ENCODE results near the gene CACNA2D2.

Gene CACNA2D2

DNA sequence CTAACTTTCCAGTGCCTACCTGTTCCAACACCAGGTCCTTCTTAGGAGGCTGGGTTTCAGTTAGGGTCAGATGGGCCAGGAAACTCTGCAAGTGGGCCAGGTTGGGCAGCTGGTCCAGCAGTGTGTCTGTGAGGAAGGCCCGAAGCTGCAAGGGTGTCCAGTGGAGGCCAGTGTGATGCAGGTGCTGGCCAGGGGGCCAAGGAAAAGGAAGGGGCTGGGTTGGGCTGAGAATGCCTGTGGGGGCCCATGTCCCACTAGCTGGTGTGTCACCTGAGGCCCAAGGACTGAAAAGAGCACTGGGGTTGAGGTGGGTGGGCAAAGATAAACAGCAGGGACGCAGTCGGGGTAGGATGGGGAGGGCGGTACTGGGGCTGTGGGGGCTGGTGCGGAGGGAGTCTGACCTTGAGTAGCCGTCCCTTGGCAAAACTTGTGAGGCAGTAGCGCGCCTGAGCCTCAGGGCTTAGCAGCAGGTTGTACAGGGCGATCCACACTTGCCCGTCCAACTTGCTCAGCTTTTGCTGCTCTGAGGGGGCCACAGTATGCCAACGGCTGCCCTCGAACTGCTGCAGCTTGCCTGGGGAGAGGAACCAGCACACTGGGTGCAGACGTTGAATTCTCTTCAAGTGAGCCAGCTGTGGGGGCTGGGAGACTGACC is 161.3 kb downstream of the CACNA2D2 start (continued):
- TF ChIP-seq, protein P1, sequence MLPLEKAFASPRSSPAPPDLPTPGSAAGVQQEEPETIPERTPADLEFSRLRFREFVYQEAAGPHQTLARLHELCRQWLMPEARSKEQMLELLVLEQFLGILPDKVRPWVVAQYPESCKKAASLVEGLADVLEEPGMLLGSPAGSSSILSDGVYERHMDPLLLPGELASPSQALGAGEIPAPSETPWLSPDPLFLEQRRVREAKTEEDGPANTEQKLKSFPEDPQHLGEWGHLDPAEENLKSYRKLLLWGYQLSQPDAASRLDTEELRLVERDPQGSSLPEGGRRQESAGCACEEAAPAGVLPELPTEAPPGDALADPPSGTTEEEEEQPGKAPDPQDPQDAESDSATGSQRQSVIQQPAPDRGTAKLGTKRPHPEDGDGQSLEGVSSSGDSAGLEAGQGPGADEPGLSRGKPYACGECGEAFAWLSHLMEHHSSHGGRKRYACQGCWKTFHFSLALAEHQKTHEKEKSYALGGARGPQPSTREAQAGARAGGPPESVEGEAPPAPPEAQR (tag by site-specific recombination; IDR thresholded peaks at IDR 0.05), result no peak
- no peak for TF ChIP-seq ZNF544 (tag by site-specific recombination; IDR thresholded peaks at IDR 0.05)
- TF ChIP-seq ZNF791 (tag by site-specific recombination; IDR thresholded peaks at IDR 0.05), result no peak
- TF ChIP-seq MEIS1 (CRISPR knock-in tag; IDR thresholded peaks at IDR 0.05; ENCODE audit: borderline replicate concordance), result no peak
- TF ChIP-seq ZBTB8A (tag by site-specific recombination; IDR thresholded peaks at IDR 0.05), result no peak
- no peak for TF ChIP-seq ZNF677 (tag by site-specific recombination; IDR thresholded peaks at IDR 0.05)
- no peak for TF ChIP-seq ZNF701 (tag by site-specific recombination; IDR thresholded peaks at IDR 0.05)
- no peak for TF ChIP-seq ZNF266 (tag by site-specific recombination; IDR thresholded peaks at IDR 0.05; ENCODE audit: low read depth)
- no peak for TF ChIP-seq KLF1 (tag by site-specific recombination; IDR thresholded peaks at IDR 0.05)
- no peak for TF ChIP-seq ZNF211 (tag by site-specific recombination; IDR thresholded peaks at IDR 0.05; ENCODE audit: low read depth)
- TF ChIP-seq HOXD13 (CRISPR knock-in tag; IDR thresholded peaks at IDR 0.05; ENCODE audit: borderline replicate concordance), result no peak
- no peak for TF ChIP-seq ZNF548 (tag by site-specific recombination; IDR thresholded peaks at IDR 0.05)

DNA sequence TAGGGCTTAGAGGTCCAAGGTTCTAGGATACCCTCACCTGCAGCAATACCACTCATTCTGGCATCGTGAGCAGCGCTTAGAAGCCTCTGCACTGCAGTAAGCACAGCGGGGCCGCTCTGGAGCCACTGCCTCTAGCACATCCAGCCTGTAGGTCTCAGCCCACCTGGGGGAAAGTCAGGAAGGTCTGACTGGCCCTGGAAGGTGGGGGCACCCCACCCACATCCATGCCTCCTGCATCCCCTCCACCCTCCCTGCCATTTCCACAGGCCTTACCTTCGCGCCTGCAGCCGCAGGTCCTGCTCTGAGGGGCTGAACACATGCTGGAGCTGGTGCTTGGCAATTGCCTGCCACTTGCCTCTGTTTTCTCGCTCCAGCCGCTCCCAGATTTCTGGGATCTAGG is 161.9 kb downstream of the CACNA2D2 start:
- Histone ChIP-seq H3K36me3 (ENCODE audit: control insufficient read depth in 2 of 2, insufficient read depth in 1 of 2, low read length in 2 of 2) (peaks cover 0 to 30% of the 10 kb centered on the region in 2 experiments; a peak in 1 of 3 replicates), H3K4me3 (ENCODE audit: low read depth, low read length) (no peak overlapping the region), H3K27ac (ENCODE audit: extremely low read depth, low read depth, low read length) (no peak overlapping the region), H3K9me3 (ENCODE audit: control insufficient read depth, insufficient read depth, low read depth, low read length) (no peaks in the 10 kb centered on the region), H3K4me1 (ENCODE audit: control insufficient read depth, insufficient read depth, low read length) (peaks cover 2% of the 10 kb centered on the region; the same call in 1 of the 2 replicates)
- POLR2A ChIA-PET, result no interaction called here
- CTCF ChIA-PET, result no interaction called here
- TF ChIP-seq, protein P2, sequence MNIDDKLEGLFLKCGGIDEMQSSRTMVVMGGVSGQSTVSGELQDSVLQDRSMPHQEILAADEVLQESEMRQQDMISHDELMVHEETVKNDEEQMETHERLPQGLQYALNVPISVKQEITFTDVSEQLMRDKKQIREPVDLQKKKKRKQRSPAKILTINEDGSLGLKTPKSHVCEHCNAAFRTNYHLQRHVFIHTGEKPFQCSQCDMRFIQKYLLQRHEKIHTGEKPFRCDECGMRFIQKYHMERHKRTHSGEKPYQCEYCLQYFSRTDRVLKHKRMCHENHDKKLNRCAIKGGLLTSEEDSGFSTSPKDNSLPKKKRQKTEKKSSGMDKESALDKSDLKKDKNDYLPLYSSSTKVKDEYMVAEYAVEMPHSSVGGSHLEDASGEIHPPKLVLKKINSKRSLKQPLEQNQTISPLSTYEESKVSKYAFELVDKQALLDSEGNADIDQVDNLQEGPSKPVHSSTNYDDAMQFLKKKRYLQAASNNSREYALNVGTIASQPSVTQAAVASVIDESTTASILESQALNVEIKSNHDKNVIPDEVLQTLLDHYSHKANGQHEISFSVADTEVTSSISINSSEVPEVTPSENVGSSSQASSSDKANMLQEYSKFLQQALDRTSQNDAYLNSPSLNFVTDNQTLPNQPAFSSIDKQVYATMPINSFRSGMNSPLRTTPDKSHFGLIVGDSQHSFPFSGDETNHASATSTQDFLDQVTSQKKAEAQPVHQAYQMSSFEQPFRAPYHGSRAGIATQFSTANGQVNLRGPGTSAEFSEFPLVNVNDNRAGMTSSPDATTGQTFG (tag by site-specific recombination; IDR thresholded peaks at IDR 0.05; ENCODE audit: borderline replicate concordance), result no peak
- TF ChIP-seq ZNF596 (tag by site-specific recombination; IDR thresholded peaks at IDR 0.05), result no peak
- TF ChIP-seq, protein P3, sequence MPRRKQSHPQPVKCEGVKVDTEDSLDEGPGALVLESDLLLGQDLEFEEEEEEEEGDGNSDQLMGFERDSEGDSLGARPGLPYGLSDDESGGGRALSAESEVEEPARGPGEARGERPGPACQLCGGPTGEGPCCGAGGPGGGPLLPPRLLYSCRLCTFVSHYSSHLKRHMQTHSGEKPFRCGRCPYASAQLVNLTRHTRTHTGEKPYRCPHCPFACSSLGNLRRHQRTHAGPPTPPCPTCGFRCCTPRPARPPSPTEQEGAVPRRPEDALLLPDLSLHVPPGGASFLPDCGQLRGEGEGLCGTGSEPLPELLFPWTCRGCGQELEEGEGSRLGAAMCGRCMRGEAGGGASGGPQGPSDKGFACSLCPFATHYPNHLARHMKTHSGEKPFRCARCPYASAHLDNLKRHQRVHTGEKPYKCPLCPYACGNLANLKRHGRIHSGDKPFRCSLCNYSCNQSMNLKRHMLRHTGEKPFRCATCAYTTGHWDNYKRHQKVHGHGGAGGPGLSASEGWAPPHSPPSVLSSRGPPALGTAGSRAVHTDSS (tag by site-specific recombination; IDR thresholded peaks at IDR 0.05), result no peak
- no peak for TF ChIP-seq ZNF146 (tag by site-specific recombination; IDR thresholded peaks at IDR 0.05)
- TF ChIP-seq, protein P4, sequence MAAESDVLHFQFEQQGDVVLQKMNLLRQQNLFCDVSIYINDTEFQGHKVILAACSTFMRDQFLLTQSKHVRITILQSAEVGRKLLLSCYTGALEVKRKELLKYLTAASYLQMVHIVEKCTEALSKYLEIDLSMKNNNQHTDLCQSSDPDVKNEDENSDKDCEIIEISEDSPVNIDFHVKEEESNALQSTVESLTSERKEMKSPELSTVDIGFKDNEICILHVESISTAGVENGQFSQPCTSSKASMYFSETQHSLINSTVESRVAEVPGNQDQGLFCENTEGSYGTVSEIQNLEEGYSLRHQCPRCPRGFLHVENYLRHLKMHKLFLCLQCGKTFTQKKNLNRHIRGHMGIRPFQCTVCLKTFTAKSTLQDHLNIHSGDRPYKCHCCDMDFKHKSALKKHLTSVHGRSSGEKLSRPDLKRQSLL (tag by site-specific recombination; IDR thresholded peaks at IDR 0.05), result no peak

Measured in HEK293 (cell line).